Parathyroid adenoma (tissue), 2 donors: Measurements from ENCODE around the gene TECR.

ENCODE experiments used
- H2AFZ ChIP-seq: fragments of 300-600 bp; sonication (generic); one replicate; pipeline ENCODE4 v1.7.0; 2017; ENCODE audit warnings: antibody characterized with exemption, mild to moderate bottlenecking
- H3K27ac ChIP-seq: fragments of 300-600 bp; sonication (generic); one replicate; pipeline ENCODE4 v1.7.0; 2017
- H3K27me3 ChIP-seq: fragments of 300-600 bp; sonication (generic); one replicate; pipeline ENCODE4 v1.7.0; 2017; ENCODE audit warnings: low read length; ENCODE audit not compliant: control insufficient read depth, insufficient read depth
- H3K36me3 ChIP-seq: fragments of 300-600 bp; sonication (generic); one replicate; pipeline ENCODE4 v1.7.0; 2017; ENCODE audit warnings: low read length; ENCODE audit not compliant: control insufficient read depth, insufficient read depth
- H3K4me1 ChIP-seq: fragments of 300-600 bp; sonication (generic); one replicate; pipeline ENCODE4 v1.7.0; 2017; ENCODE audit warnings: control low read depth
- H3K4me2 ChIP-seq: fragments of 300-600 bp; sonication (generic); one replicate; pipeline ENCODE4 v1.7.0; 2017; ENCODE audit warnings: low read length
- H3K4me3 ChIP-seq: fragments of 300-600 bp; sonication (generic); one replicate; pipeline ENCODE4 v1.7.0; 2017; ENCODE audit warnings: low read depth, low read length
- H3K79me2 ChIP-seq: fragments of 300-600 bp; sonication (generic); one replicate; pipeline ENCODE4 v1.7.0; 2017; ENCODE audit warnings: control low read depth
- H3K9ac ChIP-seq: fragments of 300-600 bp; sonication (generic); one replicate; pipeline ENCODE4 v1.7.0; 2017; ENCODE audit warnings: mild to moderate bottlenecking
- H3K9me3 ChIP-seq: fragments of 300-600 bp; sonication (generic); one replicate; pipeline ENCODE4 v1.7.0; 2017; ENCODE audit warnings: low read length; ENCODE audit not compliant: control insufficient read depth
- TF ChIP-seq, protein P1 (sequence below): fragments of 300-600 bp; sonication (generic); IDR thresholded peaks from one replicate; pipeline ENCODE4 v1.7.0; 2017; ENCODE audit warnings: antibody characterized with exemption, mild to moderate bottlenecking
- donor health status: primary hyperparathyroidism.

TECR gene

DNA sequence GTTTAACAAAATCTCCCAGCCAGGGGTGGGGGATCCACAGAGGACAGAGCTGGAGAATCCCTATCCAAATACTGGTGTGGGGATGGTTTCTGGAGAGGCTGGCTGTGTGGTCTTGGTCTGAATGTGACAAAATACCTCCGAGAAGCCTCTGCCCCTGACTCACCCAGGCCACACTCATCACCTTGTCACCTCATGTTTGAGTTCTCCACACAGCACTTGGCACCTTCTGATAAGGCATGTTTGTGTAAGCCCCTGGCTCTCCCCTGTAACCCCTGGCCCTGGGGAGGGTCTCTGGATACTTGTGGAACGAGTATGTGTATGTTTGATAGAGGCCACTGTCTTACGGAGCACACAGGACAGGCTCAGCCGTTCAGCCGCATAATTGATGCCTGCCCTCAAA, 14.7 kb downstream of the TECR start:
- Histone ChIP-seq H3K9me3 (no peaks in the 10 kb centered on the region), H2AFZ (no peak overlapping the region), H3K4me3 (no peak overlapping the region), H3K4me2 (no peak overlapping the region), H3K79me2 (peaks cover 76% of the 10 kb centered on the region), H3K4me1 (peaks cover 10% of the 10 kb centered on the region), H3K27ac (no peak overlapping the region), H3K36me3 (no peaks in the 10 kb centered on the region), H3K27me3 (no peaks in the 10 kb centered on the region), H3K9ac (no peak overlapping the region)
- TF ChIP-seq, protein P1, sequence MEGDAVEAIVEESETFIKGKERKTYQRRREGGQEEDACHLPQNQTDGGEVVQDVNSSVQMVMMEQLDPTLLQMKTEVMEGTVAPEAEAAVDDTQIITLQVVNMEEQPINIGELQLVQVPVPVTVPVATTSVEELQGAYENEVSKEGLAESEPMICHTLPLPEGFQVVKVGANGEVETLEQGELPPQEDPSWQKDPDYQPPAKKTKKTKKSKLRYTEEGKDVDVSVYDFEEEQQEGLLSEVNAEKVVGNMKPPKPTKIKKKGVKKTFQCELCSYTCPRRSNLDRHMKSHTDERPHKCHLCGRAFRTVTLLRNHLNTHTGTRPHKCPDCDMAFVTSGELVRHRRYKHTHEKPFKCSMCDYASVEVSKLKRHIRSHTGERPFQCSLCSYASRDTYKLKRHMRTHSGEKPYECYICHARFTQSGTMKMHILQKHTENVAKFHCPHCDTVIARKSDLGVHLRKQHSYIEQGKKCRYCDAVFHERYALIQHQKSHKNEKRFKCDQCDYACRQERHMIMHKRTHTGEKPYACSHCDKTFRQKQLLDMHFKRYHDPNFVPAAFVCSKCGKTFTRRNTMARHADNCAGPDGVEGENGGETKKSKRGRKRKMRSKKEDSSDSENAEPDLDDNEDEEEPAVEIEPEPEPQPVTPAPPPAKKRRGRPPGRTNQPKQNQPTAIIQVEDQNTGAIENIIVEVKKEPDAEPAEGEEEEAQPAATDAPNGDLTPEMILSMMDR = no peak

DNA sequence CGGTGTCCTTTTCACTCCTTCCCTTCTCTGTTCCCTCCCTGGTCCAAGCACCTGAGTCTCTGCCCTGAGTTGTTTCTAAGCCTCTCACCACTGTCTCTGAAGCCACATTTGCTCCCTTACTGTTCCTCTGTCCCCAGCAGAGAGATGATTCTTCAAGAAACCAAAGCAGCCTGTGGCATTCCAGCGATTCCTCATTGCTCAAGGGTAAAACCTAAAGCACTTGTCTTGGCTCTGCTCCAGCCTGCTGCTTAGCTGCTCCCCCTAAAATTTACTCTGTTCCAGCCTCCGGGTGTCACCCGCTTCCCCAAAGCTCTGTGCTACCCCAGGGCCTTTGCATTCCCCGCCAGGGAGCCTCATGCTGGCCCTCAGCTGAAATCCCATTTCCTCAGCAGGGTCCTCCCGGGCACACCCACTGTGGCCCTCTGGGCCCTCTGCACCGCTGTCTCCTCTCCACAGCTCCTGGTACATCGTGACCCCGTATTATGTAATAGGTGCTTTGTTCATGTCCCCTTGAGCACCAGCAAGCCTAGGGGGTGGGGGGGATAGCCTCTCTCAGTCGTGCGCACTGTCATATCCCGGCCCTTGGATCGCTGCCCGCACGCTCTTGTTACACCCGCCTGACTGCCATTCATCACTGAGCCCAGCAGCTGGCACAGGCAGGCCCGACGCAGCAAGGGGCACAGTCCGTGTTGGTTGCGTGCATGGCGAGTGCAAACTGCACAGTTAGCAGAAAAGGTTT, 15.8 kb downstream of the TECR start:
- peak overlapping the region; percentile 58 for H3K4me2 ChIP-seq
- H3K4me3 ChIP-seq = peak overlapping the region; percentile 13
- TF ChIP-seq, protein P1 = no peak
- peak overlapping the region; percentile 50 for H3K27ac ChIP-seq
- H3K9me3 ChIP-seq = no peaks in the 10 kb centered on the region
- H3K27me3 ChIP-seq = no peaks in the 10 kb centered on the region
- no peak overlapping the region for H2AFZ ChIP-seq
- peaks cover 13% of the 10 kb centered on the region for H3K4me1 ChIP-seq
- H3K79me2 ChIP-seq = peaks cover 69% of the 10 kb centered on the region
- H3K36me3 ChIP-seq = no peaks in the 10 kb centered on the region
- no peak overlapping the region for H3K9ac ChIP-seq

DNA sequence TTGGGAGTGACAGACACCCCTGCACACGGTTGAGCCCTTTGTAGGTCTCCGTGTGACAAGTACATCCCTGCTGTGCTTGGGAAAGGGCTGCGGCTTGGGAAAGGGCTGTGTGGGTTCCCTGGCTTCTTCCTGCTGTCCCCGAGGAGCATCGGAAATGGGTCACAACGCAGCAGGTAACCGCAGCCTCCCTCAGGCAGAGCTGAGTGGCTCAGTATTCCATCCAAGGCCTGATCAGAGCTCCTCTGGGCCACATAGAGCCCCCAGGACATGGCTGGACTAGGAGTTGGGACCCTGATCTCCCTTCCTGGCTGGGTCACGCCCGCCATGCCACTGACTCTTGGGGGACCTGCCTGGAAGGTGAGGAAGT, 16.3 kb downstream of the TECR start:
- peaks cover 17% of the 10 kb centered on the region for H3K4me1 ChIP-seq
- peaks cover 67% of the 10 kb centered on the region for H3K79me2 ChIP-seq
- H3K4me3 ChIP-seq = peak overlapping the region; percentile 13
- TF ChIP-seq, protein P1 = no peak
- peak overlapping the region; percentile 58 for H3K4me2 ChIP-seq
- H3K27ac ChIP-seq = peak overlapping the region; percentile 50
- no peaks in the 10 kb centered on the region for H3K27me3 ChIP-seq
- H3K36me3 ChIP-seq = no peaks in the 10 kb centered on the region
- no peak overlapping the region for H3K9ac ChIP-seq
- H3K9me3 ChIP-seq = no peaks in the 10 kb centered on the region
- H2AFZ ChIP-seq = no peak overlapping the region

DNA sequence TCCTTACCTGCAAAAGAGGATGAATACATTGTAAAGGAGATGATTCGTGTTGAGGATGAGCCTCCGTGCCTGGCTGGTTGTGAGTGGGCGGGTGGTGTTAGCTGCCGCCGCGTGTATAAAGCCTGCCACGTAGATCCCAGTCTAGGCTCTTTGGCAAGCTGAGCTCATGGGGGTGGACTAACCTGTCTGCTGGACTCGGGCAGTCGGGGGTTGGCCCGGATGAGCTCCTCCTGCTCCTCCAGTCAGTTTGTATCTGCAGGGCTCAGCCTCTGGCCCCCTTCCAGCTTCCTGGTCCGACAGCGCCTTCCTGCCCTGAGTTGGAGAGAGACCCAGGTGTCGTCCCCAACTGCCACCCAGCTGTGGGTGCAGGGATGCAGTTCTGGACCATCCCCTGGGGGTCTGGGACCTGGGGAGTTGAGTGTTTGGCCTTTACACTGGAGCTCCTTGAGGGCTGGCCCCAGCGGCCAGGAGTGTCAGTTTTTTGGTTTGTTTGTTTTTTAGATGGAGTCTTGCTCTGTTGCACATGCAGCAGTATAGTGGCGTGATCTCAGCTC, 20.9 kb downstream of the TECR start:
- peaks cover 65% of the 10 kb centered on the region for H3K79me2 ChIP-seq
- H3K27me3 ChIP-seq = no peaks in the 10 kb centered on the region
- peak overlapping the region; percentile 73 for H3K27ac ChIP-seq
- peak overlapping the region; percentile 30 for H3K4me3 ChIP-seq
- H3K9ac ChIP-seq = no peak overlapping the region
- peaks cover 34% of the 10 kb centered on the region for H3K4me1 ChIP-seq
- peak overlapping the region; percentile 48 for H3K4me2 ChIP-seq
- no peaks in the 10 kb centered on the region for H3K36me3 ChIP-seq
- no peaks in the 10 kb centered on the region for H3K9me3 ChIP-seq
- TF ChIP-seq, protein P1 = no peak
- peak overlapping the region; percentile 23 for H2AFZ ChIP-seq
